HG02588 (cell line): Measurements from ENCODE around the gene SEMA6B.
"Not testable (repeated sequence)": the region's sequence is repeated elsewhere in the genome, so short reads cannot be mapped to it uniquely, and the experiment has no call there.

Source experiments
- ATAC-seq: cut with Tn5 transposase; IDR thresholded peaks from one replicate; pipeline ENCODE4 v1.9.1; 2021; ENCODE audit warnings: mild to moderate bottlenecking, moderate library complexity; ENCODE audit not compliant: unreplicated experiment

The SEMA6B gene

GRCh38 chr19:4559569-4559968, at the start of gene SEMA6B:
TSS of gene SEMA6B (minus strand) at chr19:4559684. CDS start at chr19:4558457, 1,227 bp downstream.
- ATAC-seq = no peak

DNA sequence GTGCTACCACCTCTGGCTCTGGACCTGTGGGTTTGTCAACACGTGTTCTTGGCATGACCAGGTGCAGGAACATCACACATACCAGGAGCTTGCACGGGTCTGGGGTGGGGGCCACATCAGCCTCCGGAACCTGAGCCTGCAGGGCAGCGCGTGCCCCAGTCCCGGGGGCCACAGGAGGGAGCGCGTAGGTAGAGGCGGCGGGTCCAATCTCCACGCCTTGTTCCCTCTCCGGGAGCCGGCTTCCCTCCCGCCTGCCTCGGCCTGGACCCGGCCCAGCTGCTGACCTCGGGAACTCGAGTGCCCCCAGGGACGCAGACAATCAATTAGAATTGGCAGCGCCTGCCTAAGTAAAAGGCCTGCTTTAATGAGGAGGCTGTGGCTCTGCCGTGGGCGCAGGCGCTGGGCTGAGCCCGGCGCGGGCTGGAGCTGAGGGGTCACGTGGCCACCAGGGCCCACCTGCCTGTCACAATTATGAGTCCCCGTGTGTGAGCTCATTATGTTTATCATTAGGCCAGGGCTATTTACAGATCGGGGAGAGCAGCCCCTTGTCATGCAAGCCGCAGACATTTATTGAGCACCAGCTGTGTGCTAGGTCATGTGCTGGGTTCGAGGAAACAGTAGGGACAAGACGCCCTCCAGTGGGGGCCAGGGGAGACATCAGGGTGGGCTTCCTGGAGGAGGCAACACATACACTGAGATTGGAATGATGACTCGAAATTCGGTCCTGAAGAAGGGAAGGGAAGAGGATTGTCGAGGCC, 47.6 kb upstream of the SEMA6B start:
- no peak for ATAC-seq

DNA sequence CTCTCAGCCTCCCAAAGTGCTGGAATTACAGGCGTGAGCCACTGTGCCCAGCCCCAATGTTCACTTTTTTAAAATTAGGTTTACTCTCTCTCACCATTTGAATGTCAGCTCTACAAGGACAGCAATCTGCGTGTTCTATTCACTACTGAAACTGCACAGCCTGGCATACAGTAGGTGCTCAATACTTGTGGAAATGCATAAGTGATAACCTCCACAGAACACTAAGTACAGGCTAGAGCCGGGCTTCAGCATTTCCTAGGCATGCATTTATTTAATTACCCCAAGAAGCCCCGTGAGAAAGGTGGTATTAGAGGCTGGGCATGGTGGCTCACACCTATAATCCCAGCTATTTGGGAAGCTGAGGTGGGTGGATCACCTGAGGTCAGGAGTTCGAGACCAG, 46.7 kb upstream of the SEMA6B start:
- no peak for ATAC-seq

DNA sequence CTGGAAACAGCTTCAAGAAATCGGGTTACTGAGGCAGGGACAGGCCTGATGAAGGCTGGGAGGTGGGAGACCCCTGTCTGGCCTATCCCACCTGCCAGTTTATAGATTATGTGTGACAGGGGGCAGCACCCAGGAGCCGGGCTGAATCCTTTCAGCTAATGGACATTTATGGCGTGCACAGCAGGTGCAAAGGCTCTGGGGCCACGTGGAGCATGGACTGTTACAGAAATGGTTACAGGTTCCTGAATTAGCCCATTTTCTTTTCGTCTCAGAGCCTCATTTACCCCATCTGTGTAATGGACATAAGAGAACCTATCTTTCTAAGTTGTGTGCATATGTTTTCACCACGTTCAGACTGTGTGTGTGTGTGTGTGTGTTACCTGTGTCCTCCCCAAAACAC, 45.4 kb upstream of the SEMA6B start:
- ATAC-seq = no peak

GRCh38 chr19:4602915-4603314, 43.4 kb upstream of the SEMA6B start:
- no peak for ATAC-seq

GRCh38 chr19:4602173-4602788, 42.8 kb upstream of the SEMA6B start:
- no peak for ATAC-seq

GRCh38 chr19:4600893-4601292, 41.4 kb upstream of the SEMA6B start:
- no peak for ATAC-seq

DNA sequence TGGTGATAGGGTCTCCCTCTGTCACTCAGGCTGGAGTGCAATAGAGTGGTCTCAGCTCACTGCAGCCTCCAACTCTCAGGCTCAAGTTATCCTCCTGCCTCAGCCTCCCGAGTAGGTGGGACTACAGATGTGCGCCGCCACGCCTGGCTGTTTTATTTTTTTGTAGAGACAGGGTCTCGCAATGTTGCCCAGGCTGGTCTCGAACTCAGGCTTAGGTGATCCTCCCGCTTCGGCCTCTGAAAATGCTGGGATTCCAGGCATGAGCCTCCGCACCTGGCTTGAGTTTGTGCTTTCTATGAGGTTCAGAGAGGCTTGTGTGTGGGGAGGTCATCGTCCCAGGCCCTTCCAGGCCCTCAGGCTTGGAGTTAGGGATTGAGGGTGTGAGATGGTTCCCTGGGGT, 40.6 kb upstream of the SEMA6B start:
- no peak for ATAC-seq

- no peak for ATAC-seq
Measured at GRCh38 chr19:4598712-4599111, 39.2 kb upstream of the SEMA6B start.

GRCh38 chr19:4597975-4598671, 38.6 kb upstream of the SEMA6B start:
- ATAC-seq = no peak

GRCh38 chr19:4597278-4597974, 37.9 kb upstream of the SEMA6B start:
- no peak for ATAC-seq

DNA sequence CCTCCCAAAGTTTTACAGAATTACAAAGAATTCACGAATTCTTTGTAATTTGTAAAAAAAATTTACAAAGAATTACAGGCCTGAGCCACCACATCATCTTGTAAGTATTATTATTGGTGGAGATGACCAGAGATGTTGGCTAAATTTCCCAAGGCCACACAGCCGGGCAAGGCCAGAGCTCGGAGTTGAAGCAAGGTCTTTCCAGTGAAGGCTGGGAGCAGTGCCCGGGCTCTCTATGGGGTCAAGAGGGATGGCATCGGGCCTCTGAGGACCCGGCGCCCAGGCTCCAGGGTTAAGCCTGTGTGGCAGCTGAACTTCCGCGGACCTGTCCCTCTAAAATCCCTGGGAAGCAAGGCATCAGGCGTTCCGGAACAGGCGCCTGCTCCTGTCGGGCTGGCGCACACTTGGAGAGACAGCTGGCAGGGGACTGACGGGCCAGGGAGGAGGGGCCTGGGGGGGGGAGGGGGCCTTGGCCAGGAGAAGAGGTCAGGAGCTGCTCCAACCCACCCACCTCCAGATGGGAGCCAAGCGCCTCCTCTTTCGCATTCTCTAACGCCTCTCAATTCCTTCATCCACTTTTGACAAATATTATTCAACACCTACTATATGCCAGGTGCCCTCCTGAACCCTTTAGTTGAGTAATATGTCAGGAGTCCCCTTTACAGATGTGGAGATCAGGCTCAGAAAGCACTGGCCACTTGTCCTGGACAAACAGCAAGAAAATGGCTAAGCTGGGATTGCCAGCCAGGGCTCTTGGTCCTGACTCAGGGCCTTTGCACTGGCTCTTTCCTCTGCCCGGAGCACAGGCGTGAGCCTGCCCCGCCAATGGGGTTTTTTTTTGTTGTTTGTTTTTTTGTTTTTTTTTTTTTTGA, 36.8 kb upstream of the SEMA6B start:
- no peak for ATAC-seq

- not testable (repeated sequence) for ATAC-seq
Measured at GRCh38 chr19:4595158-4595557, 35.7 kb upstream of the SEMA6B start.

DNA sequence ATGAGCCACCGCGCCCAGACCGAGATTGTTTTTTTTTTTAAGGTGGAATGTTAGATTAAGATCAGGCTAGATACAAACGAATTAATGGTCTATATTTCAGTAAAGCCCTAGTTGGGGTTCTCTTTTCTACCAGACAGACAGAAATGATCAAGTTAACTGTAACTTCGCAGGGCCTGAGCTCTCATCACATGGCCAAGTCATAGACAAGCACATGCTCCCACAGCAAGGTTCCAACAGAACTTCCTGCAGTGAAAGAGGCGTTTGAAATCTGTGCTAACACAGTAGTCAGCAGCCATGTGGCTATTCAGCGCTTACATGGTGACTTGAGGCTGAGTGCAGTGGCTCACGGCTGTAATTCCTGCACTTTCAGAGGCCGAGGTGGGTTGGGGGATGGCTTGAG, 34.7 kb upstream of the SEMA6B start:
- no peak for ATAC-seq

DNA sequence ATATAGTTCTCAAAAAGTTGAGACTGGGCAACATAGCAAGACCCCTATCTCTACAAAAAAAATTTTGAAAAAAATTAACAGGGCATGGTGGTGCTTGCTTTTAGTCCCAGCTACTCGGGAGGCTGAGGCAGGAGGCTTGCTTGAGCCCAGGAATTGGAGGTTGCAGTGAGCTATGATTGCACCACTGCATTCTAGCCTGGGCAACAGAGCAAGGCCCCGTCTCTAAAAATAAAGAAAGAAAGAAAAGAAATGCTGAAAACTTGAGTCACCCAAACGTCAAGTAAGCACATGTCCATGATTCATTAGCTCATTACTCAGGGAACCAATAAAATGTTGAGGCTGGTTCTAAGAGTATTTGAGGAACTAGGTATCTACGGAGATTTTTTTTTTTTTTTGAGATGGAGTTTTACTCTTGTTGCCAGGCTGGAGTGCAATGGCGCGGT, 33.9 kb upstream of the SEMA6B start:
- ATAC-seq = no peak

DNA sequence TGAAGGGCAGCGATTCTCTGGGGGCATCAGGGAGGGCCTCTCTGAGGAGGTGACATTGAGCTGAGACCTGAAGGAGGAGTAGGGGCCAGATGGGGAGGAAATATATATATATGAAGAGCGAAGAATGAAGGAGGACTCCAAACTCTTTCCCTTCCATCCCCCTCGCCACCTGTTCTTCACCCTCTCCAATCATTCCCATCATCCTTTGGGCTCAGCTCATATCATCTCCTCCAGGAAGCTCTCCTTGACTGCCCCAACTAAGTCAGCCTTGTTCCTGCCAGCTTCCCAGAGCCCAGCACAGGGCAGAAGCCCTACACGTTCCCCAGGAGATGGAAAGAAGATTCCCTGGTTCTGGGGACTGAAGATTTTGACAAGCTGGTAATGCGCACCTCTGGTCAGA, 33.0 kb upstream of the SEMA6B start:
- no peak for ATAC-seq

DNA sequence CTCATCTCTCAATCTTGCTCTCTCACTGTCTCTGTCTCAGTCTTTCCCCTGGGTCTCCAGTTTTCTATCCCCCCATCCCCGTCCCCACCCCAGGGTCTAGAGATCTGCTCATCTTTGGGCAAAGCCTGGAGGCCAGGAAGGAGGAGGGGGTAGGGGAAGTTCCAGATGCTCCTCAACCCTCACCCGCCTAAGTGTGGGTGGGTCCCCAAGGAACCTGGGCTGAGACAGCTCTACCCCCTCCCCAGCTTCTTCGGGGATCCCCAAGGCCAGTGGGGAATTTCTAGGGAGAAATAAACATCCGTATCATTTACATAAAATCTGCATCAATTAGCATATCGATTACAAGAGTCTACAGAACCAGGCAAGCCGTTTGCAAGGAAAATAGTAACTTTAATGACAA, 31.8 kb upstream of the SEMA6B start:
- no peak for ATAC-seq

DNA sequence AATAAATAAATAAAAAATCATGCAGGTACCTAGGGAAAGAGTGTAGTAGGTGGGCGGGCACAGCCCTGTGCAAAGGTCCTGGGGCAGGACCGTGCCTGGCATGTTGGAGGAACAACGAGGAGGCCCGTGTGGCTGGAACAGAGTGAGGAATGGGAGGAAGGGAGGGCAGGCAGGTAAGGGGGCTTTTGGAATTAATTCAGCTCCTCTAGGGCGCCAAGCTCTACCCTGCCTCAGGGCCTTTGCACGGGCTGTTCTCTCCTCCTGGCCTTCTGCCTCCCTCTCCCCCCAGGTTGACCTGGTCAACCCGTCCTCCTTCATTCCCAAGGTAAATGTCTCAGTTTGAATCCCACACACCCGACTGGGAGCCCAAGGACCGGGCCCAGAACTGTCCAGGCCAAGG, 31.1 kb upstream of the SEMA6B start:
- ATAC-seq = no peak

- no peak for ATAC-seq
Measured at GRCh38 chr19:4589579-4590410, 30.3 kb upstream of the SEMA6B start.
